ENCODE data around the gene GPR156. TPM values are rescaled to one million over a fixed set of nuclear protein-coding genes. Genes with fewer than 3 reads are reported as not detected.
"Not testable (repeated sequence)": the region's sequence is repeated elsewhere in the genome, so short reads cannot be mapped to it uniquely, and the experiment has no call there.

The GPR156 gene
- polyA plus RNA-seq, 10 donors: 0.88 to 2.2 (median 1.2) TPM

DNA sequence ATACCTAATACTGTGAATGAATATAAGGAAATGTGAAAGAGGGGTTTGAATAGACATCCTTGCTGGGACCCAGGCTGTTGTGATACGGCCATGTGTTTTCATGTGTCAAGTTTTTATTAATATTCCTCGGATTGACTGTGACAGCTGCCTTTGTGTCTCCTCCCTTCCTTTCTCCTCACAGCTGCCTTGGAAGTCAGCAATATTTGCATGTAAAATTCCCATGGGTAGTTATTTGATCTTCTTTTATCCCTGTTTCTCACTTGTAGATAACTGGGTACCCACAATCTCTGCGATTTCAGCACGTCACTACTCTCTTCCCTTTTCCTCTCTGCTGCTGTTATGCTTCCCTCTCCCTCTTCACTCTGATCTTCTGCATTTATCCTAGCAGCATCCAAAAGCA lies 9.4 kb downstream of the GPR156 start:
- DNase-seq: peak; percentile 46 to 62 (median 62)

DNA sequence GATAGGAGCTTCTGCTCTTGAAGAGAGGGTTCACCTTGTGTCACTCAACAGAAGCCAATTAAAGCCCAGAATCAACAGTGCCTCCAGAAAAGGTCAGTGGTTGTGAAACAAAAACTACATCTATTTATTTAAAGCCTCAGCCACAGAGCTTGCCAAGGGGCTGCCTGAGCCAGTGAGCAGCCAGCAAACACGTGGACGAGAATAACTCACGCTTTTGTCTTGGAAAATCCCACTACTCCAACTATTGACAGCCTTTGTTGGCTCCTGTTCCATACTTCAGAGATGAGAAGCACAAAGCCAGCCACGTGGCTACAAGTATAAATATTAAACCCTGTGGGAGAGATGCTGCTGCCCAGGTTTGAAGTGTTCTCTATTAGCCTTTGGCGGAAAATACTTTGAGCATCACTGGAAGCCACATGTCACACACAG lies 10.3 kb downstream of the GPR156 start:
- peak; percentile 65 to 80 (median 71) for DNase-seq

DNA sequence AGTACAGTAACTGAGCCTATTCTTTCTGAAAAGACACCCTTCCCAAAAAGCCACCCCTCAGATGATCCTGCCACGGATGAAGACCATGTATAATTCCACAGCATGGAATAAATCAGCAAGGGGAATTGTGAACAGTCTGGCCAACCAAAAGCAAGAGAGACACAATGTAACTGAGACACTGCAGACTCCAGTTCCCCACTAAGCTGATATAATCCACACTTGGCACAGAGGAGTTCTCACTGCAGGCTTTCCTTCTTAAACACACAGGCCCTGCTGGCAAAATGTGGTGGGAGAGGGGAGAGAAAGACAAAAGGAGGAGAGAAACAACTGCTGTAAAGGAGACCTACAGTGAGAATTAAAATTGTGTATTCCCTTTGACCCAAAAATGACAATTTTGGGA lies 12.7 kb downstream of the GPR156 start:
- DNase-seq: peak; percentile 38 to 56 (median 51)

DNA sequence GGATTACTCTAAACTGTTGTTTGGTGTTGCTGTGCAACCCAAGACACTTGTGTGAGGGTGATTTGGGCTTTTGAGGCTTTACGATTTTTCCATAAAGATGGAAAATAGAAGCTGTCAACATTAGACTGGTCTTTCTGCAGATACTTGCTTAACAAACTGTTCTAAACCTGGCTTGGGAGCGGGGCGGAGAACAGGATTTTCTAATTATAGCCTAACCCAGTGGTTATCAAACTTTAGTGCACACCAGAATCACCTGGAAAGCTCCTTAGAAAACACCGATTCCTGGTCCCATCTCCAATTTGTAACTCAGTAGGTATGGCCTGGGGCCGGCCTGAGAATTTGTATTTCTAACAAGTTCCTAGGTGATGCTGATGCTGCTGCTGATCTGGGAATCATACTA lies 19.0 kb downstream of the GPR156 start:
- no peak for DNase-seq

DNA sequence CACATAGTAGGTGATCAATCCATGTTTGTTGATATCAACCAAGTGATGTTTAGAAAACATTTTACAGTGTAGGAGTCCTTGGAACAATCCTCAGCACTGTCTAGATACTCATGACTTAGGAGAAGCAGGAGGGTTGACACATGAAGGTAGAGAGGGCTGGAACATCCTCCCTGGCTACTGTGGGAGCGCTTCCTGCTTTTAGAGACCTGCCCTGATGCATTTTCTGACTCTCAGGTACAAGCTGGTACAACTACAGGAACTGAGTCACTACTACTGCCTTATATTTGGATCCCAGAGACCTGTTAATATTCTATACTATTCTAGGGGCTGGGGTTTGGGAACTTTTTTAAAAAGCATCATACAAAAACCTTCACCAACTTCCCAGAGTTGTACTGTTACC lies 20.1 kb downstream of the GPR156 start:
- DNase-seq: no peak

DNA sequence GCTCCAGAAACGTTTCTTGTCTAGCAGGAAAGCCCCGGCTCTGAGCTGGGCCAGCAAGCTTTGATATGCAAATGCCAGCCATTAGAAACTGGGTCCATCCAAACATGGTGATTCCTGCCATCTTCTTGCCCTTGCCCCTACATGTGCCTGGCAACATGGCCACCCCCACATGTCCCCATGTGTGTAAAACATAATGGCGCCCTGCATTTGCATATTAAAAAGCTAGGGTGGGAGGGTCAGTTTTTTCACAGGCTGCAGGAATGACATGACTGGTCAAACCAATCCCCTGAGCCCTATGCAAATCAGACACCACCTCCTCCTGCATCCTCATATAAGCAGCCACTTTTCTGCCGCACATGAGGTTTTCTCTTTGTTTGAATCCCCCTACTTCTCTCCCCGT lies 21.2 kb downstream of the GPR156 start:
- DNase-seq: no peak

DNA sequence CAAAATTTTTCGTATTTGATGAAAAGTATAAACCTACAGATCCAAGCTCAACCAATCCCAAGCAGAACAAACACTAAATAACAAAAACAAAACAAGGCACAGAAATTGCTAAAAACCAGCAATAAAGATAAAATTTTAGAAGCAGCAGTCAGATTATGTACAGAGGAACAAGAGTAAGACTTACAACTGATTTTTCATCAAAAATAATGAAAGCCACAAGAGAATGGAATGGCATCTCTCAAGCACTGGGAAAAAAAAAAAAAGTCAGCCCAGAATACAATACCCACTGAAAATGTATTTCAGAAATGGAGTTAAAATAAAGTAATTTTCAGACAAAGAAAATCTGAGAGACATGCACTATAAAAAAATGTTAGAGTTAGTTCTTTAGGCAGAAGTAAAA lies 27.0 kb downstream of the GPR156 start:
- DNase-seq: no peak

DNA sequence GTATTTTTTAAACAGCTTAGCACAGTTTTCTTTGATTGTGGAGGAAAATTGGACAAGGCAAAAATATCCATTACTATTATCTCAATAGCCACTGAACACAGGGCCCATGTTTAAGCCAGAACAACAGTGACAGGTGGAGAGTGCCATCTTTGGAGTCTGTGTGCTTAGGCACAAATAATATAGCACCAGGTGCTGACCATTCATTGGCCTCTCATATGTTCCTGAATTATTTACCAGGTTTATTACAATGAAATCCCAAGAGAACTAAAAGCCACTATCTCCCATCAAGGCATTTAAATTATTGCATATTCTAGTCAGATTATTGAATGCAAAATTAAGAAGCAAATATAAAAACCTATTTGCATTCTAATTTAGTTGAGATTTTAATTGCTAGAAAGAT lies 39.6 kb downstream of the GPR156 start:
- no peak for DNase-seq

DNA sequence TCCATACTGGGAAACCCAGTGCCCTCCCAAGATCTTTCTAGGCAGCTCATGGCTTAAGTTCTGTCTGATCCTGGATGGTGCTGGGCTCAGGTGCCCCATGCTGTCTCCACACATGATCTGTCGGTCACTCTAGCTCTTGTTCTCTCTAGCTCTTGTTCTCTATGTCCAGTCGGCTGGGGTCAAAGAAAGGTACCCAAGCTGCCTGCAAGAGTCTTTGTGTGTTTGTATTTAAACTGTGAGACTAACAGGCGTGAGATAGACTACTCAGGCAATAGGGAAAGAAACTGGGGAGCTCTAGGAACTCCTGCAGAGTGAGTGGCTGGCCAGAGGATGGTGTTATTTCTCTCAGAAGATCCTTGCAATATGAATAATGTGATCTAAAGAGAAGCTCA lies 40.2 kb downstream of the GPR156 start:
- DNase-seq: peak in 1 of 3 donors; percentile 26

DNA sequence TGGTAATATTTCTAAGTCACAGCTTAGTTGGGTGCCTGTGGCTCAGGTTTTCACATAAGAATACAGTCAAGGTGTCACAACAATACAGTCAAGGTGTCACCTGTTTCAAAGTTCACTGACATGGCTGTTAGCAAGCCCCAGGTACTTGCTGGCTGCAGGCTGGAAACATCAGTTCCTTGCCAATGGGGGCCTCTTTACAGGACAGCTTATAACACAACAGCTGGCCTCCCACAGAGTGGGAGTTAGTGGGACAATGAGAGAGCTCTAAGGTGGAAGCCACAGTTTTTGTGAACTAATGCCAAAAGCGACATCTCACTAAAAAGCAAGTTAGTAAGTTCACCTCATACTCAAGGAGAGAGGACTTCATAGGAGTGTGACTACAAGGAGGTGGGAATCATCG lies 45.4 kb downstream of the GPR156 start:
- DNase-seq: no peak

DNA sequence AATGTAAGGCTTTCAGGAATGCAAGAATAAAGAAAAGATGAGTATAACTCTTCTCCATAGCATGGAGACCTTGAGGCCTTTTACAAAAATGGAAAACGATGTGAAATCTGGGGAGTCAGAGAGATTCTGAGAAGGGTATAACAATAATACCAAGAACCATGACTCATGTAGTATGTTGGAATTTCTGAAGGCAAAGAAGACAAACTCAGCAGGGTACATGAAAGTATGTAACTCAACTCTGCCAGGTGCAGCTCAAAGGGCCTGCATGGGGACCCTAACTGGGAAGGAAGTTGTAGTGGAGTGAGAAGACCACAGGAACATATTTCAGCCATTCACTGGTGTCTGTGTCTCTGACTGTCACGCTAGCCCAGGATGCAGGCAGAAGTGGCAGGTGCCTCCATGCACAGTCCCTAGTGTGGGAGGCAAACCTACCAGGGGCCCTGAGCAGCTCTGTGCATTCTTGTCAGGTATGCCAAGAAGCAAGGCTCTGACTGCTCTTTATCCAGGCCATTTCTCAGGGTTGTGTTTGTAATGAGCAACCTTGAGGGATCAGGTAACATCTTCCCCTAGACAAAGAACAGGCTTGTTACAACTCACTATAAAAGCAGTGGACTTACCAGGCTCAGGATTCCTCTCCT lies 57.2 kb downstream of the GPR156 start:
- no peak for DNase-seq

DNA sequence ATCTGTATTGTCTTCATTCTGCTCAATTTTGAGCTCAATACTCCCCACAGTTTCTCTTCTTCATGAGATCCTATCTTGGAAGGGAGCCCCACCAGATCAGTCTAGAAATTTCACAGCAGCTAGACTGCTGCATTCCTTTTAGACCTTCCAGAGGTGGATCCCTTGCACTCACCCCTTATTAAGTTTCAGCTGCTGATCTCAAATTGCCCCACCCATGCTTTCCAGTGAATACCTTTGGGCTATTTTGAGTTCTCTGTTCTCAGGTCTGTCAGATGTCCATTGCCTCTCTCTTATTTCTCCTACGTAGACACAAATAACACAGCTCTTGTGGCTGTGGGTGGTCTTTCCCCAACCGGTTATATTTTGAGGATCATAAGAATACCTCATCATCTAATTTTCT lies 60.8 kb downstream of the GPR156 start:
- no peak for DNase-seq

DNA sequence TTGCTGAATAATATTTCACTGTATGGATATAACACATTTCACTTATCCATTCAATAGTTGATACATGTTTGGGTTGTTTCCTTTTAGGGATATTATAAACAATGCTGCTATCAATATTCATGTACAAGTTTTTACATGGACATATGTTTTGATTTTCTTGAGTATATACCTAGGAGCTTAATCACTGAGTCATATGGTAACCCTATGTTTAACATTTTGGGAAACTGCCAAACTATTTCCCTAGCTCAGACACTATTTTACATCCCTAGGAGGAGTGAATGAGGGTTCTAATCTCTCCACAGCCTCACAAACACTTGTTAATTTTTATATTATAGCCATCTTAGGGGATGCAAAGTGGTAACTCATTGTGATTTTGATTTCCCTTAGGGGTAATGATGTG lies 66.0 kb downstream of the GPR156 start:
- no peak for DNase-seq

DNA sequence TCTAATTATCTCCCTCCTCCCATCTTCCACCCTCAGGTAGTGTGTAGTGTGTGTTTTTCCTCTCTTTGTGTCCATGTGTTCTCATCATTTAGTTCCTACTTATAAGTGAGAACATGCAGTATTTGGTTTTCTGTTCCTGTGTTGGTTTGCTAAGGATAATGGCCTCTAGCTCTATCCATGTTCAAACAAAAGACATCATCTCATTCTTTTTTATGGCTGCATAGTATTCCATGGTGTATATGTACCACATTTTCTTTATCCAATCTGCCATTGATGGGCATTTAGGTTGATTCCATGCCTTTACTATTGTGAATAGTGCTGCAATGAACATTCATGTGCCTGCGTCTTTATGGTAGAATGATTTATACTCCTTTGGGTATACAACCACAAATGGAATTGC lies 68.4 kb downstream of the GPR156 start:
- DNase-seq: not testable (repeated sequence)

DNA sequence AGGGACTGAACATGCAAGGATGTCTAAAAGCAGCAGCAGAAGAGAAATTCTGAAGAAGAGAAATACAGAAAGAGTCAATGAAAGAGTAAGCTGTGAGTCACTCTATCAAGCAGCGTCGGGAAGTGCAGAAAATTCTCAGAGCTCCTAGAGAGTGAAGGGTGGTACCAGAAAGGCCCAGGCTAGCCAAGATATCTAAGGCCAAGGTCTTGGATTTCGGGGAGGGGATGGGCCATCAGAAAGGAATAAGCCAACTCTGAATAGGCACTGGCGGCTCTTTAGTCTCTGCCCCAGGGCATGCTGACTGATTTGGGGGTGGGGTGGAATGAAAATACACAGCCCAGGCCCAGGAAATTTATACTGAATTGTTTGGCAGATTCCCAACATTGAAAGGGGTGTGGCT lies 70.8 kb downstream of the GPR156 start:
- peak in 1 of 3 donors; percentile 16 for DNase-seq

DNA sequence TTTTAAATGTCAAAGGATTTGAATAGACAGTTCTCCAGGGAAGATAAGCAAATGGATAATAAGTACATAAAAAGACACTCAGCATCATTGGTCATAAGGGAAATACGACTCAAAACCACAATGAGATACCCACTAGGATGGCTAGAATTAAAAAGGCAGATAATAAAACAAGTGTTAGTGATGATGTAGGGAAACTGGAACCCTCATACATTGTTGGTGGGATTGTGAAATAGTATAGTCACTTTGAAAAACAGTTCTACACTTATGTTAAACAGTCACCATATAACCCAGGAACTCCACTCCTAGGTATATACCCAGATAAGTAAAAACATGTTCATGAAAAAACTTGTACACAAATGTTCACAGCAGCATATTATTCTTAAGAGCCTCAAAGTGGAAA lies 72.5 kb downstream of the GPR156 start:
- no peak for DNase-seq

DNA sequence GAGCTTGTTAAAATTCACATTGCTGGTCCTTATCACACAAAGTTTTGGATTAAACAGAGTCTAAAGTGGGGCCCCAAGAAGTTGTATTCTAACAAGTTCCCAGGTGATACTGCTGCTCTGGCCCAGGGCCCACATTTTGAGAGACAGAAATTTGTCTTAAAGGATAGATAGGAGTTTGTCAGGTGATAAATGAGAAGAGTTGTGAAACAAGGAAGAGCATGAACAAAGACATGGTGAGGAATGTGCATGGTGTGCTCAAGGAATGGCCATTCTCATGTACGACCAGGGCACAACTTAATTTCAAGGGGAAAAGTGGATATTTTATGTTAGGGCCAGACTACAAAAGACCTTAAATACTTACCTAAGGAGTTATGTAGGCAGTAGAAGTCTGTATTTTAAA lies 75.6 kb downstream of the GPR156 start:
- DNase-seq: no peak

DNA sequence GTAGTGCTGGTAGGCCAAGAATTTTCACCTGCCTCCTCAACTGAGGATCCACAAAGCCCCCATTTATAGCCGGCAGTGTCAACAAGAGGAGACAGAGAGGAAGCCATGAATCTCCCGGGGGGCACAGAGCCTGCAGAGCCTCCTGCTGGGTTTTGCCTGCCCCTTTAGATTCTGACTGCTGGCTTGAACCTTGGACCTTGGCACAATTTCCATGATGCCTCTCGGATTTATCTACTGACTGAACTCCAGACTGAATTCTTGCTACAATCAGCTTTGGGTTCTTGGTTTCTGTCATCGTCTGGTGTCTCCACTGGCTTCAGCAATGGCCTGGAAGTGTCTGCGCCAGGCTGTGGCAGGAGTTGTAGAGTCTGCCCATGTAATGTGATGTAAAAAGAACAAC lies 80.7 kb downstream of the GPR156 start:
- no peak for DNase-seq

DNA sequence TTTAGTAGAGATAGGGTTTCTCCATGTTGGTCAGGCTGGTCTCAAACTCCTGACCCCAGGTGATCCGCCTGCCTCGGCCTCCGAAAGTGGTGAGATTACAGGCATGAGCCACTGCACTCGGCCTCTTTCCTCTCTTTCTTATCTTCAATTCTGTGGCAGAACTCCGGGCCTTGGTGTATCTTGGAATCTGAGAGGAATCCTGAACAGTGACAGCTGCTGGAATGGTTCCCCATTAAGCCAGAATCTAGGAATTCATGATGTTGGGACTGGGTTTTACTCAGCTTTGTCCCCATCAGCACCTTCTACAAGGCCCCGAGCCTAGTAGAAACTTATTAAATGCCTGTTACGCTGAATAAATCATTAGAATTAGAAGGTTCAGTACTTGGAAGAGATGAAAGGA lies 81.4 kb downstream of the GPR156 start:
- DNase-seq: no peak

DNA sequence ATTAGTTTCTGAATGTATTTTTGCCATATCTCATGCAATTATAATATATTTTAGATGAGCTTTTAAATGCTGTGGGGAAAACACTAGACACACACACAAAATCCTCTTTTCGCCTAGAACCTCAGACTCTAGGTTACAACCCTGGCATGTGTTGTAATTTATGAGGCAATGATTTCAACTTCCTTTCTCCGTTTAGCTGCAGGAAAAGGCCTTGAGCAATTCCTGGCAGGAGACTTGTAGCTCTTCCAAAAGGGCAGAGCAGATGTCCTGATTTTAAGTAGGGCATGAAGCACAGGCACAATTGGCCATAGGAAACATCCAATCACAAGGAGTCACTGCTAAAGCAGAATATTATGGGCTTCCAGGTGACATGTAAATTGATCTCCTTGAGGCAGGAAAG lies 82.0 kb downstream of the GPR156 start:
- DNase-seq: peak; percentile 23 to 53 (median 47)

DNA sequence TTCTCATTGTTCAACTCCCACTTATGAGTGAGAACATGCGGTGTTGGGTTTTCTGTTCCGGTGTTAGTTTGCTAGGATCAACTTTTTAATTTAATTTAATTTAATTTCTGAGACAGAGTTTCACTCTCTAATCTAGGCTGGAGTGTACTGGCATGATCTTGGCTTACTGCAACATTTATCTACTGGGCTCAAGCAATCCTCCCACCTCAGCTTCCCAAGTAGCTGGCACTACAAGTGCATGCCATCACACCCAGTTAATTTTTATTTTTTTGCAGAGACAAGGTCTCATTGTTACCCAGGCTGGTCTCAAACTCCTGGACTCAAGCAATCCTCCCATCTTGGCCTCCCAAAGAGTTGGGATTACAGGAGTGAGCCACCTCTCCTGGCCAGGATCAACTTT lies 82.7 kb downstream of the GPR156 start:
- no peak for DNase-seq

DNA sequence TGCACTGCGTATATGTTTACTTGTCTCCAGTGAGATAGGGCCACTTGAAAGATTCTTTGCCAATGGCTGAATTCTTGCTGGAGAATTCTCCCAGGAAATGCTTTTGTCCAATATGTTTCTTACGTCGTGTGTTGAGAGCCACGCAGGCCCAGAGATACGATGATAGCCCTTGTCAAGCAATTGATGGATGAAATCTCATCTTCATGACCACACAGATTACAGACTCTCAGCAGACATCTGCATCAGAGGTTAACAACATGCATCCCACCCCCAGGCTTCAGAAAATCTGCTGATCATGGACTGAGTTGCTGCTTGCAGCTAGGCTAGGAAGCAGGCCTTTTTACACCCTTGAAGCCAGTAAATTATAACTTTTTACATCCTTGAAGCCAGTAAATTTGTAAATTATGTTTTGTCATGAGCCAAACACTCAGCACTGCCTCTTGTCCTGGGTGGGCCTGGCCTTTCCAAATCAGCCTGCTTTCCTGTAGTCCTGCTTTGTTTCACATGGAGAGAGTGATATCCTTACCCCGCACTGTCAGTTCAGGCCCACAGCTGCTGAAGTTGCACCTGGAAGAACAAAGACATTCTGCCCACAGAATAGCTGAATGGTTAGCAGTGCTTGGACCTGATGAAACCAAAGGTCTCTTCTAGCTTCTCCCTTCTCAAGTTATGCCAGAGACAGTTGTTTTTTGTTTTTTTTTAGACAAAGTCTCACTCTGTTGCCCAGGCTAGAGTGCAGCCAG lies 84.4 kb downstream of the GPR156 start:
- DNase-seq: no peak

DNA sequence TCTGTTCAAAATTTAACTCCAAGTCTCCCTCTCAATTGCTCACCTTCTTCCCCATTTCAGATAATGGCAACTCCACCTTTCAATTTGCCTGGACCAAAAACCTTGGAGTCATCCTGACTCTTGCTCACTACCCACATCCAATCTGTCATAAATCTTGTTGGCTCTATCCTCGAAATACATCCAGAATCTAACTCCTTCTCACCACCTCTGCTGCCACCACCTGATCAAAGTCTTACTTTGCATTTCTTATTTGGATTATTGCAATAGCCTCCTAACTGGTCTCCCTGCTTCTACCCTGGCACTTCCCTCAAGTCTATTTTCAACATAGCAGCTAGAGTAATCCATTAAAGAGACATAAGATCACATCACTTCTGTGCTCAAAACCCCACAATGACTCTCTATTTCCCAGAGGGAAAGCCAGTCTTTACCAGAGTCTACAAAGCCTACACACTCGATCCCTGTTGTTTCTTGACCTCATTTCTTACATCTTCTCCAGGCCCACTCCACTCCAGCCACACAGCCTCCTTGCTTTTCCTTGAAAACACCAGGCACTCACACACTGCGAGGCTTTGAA lies 86.6 kb downstream of the GPR156 start:
- DNase-seq: peak in 1 of 3 donors; percentile 13

All from muscle of back (tissue), 11 donors.